ENCODE data around the gene SDHAF2. TPM values are rescaled to one million over a fixed set of nuclear protein-coding genes. Genes with fewer than 3 reads are reported as not detected.

Gene SDHAF2
- total RNA-seq, 1 donor from 2014 or later, result 35.2 TPM

DNA sequence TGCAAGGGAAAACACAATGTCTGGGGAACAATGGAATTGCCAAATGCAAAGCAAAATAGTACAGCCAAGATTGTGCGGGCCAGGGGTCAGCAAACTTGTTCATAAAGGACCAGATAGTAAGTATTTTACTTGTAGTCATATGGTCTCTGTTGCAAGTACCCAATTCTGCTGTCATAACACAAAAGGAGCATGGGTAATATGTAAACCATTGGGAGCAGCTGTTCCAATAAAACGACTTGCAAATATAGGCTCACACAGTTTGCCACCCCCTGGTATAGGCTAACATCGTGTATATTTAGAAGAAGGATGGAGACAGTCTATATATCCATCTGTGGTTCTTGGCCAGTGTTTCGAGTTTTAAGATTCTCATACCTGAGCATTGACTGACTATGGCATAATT is 15.6 kb downstream of the SDHAF2 start:
- peaks cover 10% of the 10 kb centered on the region for H3K4me1 ChIP-seq
- peaks cover 90% of the 10 kb centered on the region for H3K36me3 ChIP-seq
- no peaks in the 10 kb centered on the region for H3K27me3 ChIP-seq (ENCODE audit: low read depth)
- intact Hi-C loops (cut with DNase I), result no loop called here
- DNase-seq, result no peak
- H3K4me3 ChIP-seq, result no peak overlapping the region
- no peak for ATAC-seq
- H3K9me3 ChIP-seq, result no peaks in the 10 kb centered on the region
- TF ChIP-seq, protein P1, sequence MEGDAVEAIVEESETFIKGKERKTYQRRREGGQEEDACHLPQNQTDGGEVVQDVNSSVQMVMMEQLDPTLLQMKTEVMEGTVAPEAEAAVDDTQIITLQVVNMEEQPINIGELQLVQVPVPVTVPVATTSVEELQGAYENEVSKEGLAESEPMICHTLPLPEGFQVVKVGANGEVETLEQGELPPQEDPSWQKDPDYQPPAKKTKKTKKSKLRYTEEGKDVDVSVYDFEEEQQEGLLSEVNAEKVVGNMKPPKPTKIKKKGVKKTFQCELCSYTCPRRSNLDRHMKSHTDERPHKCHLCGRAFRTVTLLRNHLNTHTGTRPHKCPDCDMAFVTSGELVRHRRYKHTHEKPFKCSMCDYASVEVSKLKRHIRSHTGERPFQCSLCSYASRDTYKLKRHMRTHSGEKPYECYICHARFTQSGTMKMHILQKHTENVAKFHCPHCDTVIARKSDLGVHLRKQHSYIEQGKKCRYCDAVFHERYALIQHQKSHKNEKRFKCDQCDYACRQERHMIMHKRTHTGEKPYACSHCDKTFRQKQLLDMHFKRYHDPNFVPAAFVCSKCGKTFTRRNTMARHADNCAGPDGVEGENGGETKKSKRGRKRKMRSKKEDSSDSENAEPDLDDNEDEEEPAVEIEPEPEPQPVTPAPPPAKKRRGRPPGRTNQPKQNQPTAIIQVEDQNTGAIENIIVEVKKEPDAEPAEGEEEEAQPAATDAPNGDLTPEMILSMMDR (IDR thresholded peaks at IDR 0.05), result no peak
- no peak overlapping the region for H3K27ac ChIP-seq

DNA sequence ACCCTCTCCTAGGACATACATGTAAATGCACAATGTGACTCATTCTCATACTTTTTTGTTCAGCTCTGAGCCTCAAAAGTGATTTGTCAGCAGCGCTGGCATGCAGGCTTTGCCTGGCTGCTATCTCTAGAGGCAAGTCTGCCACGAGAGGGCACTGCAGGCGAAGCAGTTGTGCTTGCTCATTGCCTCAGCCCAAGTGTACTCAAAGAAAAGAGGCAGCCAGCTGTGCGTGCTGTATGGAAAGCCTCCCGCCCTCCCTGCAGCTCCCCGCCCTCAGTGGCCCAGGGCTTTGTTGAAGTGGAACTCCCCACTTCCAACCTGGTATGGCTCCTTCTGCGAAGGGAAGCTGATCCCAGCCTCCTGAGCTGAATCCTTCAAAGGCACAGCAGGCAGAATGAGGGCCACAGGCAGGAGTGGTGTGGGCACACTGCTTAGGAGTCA is 16.3 kb downstream of the SDHAF2 start:
- ATAC-seq, result peak; percentile 95
- intact Hi-C loops (cut with DNase I), result no loop called here
- Histone ChIP-seq H3K36me3 (peaks cover 88% of the 10 kb centered on the region), H3K9me3 (no peaks in the 10 kb centered on the region), H3K4me1 (peaks cover 10% of the 10 kb centered on the region), H3K4me3 (no peak overlapping the region), H3K27ac (no peak overlapping the region), H3K27me3 (ENCODE audit: low read depth) (no peaks in the 10 kb centered on the region)
- DNase-seq, result peak; percentile 91
- TF ChIP-seq, protein P1 (IDR thresholded peaks at IDR 0.05), result peak; percentile 82

DNA sequence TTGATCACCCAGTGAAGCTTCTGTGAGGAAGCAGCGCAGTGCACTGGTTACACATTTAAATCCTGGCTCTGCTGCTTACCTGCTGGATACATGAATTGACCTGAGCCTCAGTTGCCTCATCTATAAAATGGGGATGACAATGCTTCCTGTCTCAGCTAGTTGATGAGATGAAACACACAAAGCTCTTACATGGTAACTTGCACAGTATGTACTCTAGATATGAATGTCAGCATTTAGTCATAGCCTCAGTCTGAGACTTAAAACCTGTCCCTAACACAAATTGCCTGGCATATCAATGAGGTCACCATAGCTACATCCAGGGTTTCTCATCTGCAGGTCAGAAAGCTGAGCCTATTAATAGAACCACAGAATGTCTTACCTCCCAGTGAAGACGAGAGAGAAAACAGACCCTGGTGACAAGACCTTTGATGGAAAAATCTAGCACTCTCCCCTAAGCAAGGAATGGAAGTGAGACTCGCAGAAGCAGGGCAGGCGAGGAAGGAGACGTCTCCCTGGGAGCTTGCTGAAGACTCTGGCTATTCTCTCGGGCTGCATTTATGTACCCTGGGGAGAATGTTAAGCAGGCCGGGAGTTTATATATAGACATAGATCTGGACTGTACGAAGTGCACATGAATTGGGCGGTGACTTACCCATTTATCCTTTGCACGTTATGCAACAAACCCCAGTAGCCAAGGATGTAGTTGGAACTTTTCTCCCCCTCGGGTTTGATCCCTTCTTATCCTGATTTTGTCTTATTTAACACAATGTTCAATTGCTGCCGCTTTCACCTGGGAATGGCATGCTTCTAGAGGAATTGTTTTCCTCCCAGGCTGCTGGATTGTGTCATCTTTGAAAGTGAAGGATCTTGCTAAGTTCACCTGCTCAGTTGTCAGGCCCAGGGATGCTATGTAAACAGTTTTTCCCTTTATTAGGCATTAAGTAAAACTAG is 18.0 kb downstream of the SDHAF2 start:
- ATAC-seq, result no peak
- no peak overlapping the region for H3K27ac ChIP-seq

DNA sequence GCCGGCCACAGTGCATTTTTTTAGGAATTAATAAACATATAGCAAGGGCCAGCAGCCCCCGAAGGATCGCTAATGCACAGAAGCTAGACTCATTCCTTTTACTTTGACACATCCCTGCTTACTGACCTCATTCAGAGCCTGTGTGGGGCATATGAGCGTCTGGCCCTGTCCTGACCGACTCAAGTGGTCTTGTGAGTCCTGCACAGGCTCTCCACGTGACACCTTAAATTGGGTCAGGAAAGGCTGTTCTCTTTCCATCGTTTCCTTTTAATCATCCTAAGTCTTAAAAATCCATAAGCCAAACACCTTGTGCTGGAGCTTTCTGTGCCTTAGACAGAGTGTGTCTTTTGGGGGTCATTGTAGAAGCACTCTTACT is 18.6 kb downstream of the SDHAF2 start:
- no peak for DNase-seq
- intact Hi-C loops (cut with DNase I), result no loop called here

More for the DNA sequence above, 18.0 kb downstream of the SDHAF2 start:
- Histone ChIP-seq H3K36me3 (peaks cover 84% of the 10 kb centered on the region), H3K27me3 (ENCODE audit: low read depth) (no peaks in the 10 kb centered on the region), H3K4me3 (no peak overlapping the region), H3K4me1 (peaks cover 10% of the 10 kb centered on the region), H3K9me3 (no peaks in the 10 kb centered on the region)
- intact Hi-C loops (cut with DNase I), result no loop called here
- TF ChIP-seq, protein P1 (IDR thresholded peaks at IDR 0.05), result no peak
- no peak for DNase-seq

DNA sequence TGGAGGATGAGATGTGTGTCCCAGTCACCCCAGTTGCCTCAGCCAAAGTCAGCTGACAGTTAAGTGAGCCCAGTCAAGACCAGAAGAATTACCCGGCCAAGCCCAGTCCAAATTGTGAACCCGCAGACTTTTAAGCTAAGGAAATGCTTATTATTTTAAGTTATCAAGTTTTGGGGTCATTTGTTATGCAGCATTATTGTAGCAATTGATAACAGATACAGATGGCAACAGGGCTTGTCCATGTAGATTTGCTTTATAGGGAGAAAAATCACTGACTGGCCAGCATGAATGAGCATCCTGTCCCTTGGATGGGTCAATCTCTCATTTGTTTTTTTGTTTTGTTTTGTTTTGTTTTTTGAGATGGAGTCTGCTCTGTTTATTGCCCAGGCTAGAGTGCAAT is 22.9 kb downstream of the SDHAF2 start:
- no peak for ATAC-seq
- Histone ChIP-seq H3K27me3 (ENCODE audit: low read depth) (no peaks in the 10 kb centered on the region), H3K9me3 (no peaks in the 10 kb centered on the region), H3K4me3 (no peak overlapping the region), H3K36me3 (peaks cover 58% of the 10 kb centered on the region), H3K27ac (no peak overlapping the region), H3K4me1 (no peaks in the 10 kb centered on the region)
- TF ChIP-seq, protein P1 (IDR thresholded peaks at IDR 0.05), result no peak
- no peak for DNase-seq
- intact Hi-C loops (cut with DNase I), result no loop called here

More for the DNA sequence above, 18.6 kb downstream of the SDHAF2 start:
- H3K27ac ChIP-seq, result no peak overlapping the region
- no peak overlapping the region for H3K4me3 ChIP-seq
- no peak for ATAC-seq
- H3K36me3 ChIP-seq, result peaks cover 89% of the 10 kb centered on the region
- H3K9me3 ChIP-seq, result no peaks in the 10 kb centered on the region
- TF ChIP-seq, protein P1 (IDR thresholded peaks at IDR 0.05), result no peak
- H3K27me3 ChIP-seq (ENCODE audit: low read depth), result no peaks in the 10 kb centered on the region
- H3K4me1 ChIP-seq, result peaks cover 10% of the 10 kb centered on the region

All from lower lobe of right lung (tissue), 2 donors.